ENCODE measurements around the gene CD6.

GRCh38 chr11:61068581-61068980 is 97.1 kb downstream of the CD6 start:
- TF ChIP-seq CEBPB (IDR thresholded peaks at IDR 0.05; ENCODE audit: low read depth, low read length) (no peak), CREB1 (IDR thresholded peaks at IDR 0.05) (no peak), CTCF (IDR thresholded peaks at IDR 0.05; ENCODE audit: control extremely low read depth in 1 of 3, insufficient read depth in 1 of 3, low read depth in 1 of 3, low read length in 3 of 3) (no peak), POLR2AphosphoS5 (IDR thresholded peaks at IDR 0.05; ENCODE audit: low read depth, low read length) (no peak), POLR2A (IDR thresholded peaks at IDR 0.05; ENCODE audit: control extremely low read depth in 1 of 2, low read depth in 2 of 2, low read length in 2 of 2) (no peak), SIX5 (IDR thresholded peaks at IDR 0.05; ENCODE audit: low read depth, low read length) (no peak), RAD21 (IDR thresholded peaks at IDR 0.05 in 1 of 2, conservative IDR thresholded peaks at IDR 0.05 in 1 of 2; ENCODE audit: low read depth in 2 of 2, low read length in 2 of 2) (no peak)

Data from H1 (cell line).